H7 (cell line): ENCODE measurements around the gene UROS. TPM values are rescaled to one million over a fixed set of nuclear protein-coding genes. Genes with fewer than 3 reads are reported as not detected.

ENCODE experiments used
- DNase-seq: peaks from one replicate; pipeline ENCODE4 v3.0.0; 2012
- H3K27me3 ChIP-seq: 2 replicates; pipeline ENCODE4 v1.6.0; 2011; ENCODE audit warnings: mild to moderate bottlenecking, low read length; ENCODE audit not compliant: control insufficient read depth, insufficient read depth
- H3K36me3 ChIP-seq: replicated peaks from 2 replicates; pipeline ENCODE4 v1.5.1; 2011; ENCODE audit warnings: low read length; ENCODE audit not compliant: control insufficient read depth, insufficient read depth
- H3K4me3 ChIP-seq: 2 replicates; pipeline ENCODE4 v1.5.1; 2011; ENCODE audit warnings: low read depth, mild to moderate bottlenecking, control low read depth, low read length, moderate library complexity; ENCODE audit not compliant: insufficient read depth
- total RNA-seq: library from RNA; depleted of rRNA; stranded (reverse); fragments of >200 nt; shearing (Covaris generic); gene quantifications from 2 replicates; pipeline ENCODE4 v1.2.3, GENCODE V29; 2014

UROS gene
- total RNA-seq, 1 experiment from 2014 or later: 45.3 TPM

- Histone ChIP-seq H3K4me3 (no peak overlapping the region), H3K36me3 (peaks cover 6% of the 10 kb centered on the region), H3K27me3 (no peaks in the 10 kb centered on the region)
- DNase-seq: no peak
Observed at GRCh38 chr10:125845617-125846016, 22.6 kb upstream of the UROS start.

DNA sequence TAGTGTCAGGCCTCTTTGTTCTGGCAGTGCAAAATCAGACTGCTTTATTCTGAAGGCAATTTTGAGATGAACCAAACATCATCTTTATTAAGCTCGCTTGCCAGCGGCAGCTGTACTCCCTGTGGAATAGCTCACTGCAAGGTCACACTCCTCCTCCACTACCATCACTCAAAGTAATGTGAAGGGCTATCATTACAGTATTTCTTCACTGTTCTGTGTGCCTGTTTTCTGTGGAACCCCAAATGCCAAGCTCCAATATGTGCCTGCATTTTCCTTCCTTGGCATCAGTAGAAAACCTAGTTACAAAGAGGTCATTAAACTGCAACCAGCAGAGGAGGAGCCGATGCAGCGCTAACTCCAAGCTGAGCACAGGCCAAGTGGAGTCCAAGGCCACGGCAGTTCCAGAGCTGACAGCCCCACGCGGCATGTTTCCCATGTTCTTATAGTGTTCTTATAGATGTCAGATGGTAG is 21.7 kb upstream of the UROS start:
- Histone ChIP-seq H3K4me3 (no peak overlapping the region), H3K36me3 (peaks cover 12% of the 10 kb centered on the region), H3K27me3 (no peaks in the 10 kb centered on the region)
- DNase-seq: no peak

DNA sequence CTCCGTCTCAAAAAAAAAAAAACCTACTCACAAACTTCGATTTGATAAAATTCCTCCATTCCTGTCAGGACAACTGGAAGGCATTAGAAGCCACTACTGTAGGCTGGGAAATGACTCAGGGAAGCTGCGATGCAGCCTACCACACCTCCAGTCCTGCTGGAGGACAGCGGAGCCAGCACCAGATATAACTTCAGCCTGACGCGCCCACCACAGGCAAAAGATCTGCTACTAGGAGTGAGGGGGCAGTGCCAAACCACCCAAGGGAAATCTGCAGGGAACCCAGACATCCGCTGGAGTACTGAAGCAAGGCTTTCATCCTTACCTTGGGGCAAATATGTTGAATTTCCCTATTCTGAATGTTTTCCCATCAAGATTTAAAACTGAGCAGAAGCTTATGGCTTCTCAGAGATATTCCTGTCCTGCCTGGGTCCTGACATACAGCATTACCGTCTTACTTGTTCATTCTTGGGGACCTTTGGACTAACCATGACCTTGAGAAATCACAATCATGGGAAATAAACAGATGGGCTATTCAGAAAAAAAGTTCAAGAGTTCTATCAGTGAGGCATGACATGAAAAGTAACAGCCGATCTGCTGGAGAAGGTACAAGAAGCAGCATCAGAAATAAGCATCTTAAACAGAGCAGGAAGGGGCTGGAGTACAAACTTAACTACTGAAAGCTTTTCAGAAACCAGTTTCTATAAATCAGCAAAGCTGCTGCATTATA is 20.7 kb upstream of the UROS start:
- no peak for DNase-seq
- Histone ChIP-seq H3K36me3 (peaks cover 15% of the 10 kb centered on the region), H3K27me3 (no peaks in the 10 kb centered on the region), H3K4me3 (no peak overlapping the region)

DNA sequence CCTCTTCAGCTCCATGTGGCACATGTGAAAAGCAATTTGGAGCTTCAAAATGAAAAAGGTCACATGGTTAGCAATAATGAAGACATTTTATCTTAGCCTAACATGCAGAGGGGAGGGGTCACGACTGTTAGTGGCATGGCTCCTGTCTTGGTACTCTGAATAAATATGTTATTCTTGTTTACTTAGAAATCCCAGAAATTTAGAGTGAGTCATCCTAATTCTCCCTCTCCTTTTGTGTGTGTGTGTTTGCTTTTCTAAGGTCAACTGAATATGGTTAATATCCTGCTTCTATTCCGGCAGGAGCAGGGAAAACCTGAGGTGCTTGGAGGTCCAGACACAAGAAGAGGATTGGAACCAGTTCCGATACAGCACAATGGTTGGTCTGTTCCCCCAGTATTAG is 17.9 kb upstream of the UROS start:
- DNase-seq: no peak
- no peaks in the 10 kb centered on the region for H3K27me3 ChIP-seq
- H3K36me3 ChIP-seq: peaks cover 23% of the 10 kb centered on the region
- no peak overlapping the region for H3K4me3 ChIP-seq

DNA sequence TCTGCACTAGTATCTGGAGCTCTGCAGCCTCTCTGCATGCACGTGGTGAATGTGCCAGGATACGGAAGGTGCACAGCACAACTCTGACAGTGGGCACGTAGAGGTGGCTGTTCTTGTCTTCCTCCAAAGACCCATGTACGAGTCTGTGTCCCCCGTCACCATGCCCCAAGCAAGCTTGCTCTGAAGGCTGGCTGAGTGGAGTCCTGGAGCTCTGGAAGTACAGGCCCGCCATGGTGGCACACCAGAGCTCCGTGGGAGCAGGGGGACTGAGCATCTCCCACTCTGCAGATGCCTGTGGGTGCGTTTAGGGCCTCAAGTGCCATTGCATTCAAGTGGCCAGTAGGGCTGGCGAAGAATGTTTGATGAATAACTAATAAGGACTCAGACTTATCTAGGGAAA is 17.3 kb upstream of the UROS start:
- H3K36me3 ChIP-seq: peaks cover 23% of the 10 kb centered on the region
- no peak for DNase-seq
- H3K27me3 ChIP-seq: no peaks in the 10 kb centered on the region
- H3K4me3 ChIP-seq: no peak overlapping the region

- Histone ChIP-seq H3K36me3 (peaks cover 26% of the 10 kb centered on the region), H3K4me3 (no peak overlapping the region), H3K27me3 (no peaks in the 10 kb centered on the region)
- DNase-seq: no peak
Observed at GRCh38 chr10:125838802-125839575, 15.9 kb upstream of the UROS start.

DNA sequence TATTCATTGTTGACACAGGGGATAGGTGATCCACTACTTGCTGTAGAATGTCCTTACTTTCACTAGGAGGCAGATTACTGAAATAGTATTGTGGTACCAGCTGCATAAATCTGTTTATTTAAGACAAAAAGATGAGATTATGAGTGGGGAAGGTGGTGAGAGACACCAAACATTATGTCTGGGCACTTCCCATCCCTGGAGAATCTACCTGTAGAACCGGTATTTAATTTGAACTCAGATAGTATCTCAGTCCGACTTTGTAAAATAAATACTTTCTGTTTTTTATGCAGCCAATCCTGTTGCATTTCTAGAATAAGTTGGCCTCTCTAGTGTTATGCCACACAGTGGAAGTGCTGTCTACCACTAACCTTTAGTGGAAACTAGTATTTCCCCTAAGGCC is 13.7 kb upstream of the UROS start:
- Histone ChIP-seq H3K36me3 (peaks cover 38% of the 10 kb centered on the region), H3K4me3 (no peak overlapping the region), H3K27me3 (no peaks in the 10 kb centered on the region)
- DNase-seq: no peak

GRCh38 chr10:125828311-125828710 is 5.3 kb upstream of the UROS start:
- Histone ChIP-seq H3K4me3 (no peak overlapping the region), H3K36me3 (peaks cover 38% of the 10 kb centered on the region), H3K27me3 (no peaks in the 10 kb centered on the region)
- no peak for DNase-seq

GRCh38 chr10:125827133-125827532 is 4.1 kb upstream of the UROS start:
- Histone ChIP-seq H3K36me3 (peaks cover 32% of the 10 kb centered on the region), H3K27me3 (no peaks in the 10 kb centered on the region), H3K4me3 (no peak overlapping the region)
- no peak for DNase-seq

DNA sequence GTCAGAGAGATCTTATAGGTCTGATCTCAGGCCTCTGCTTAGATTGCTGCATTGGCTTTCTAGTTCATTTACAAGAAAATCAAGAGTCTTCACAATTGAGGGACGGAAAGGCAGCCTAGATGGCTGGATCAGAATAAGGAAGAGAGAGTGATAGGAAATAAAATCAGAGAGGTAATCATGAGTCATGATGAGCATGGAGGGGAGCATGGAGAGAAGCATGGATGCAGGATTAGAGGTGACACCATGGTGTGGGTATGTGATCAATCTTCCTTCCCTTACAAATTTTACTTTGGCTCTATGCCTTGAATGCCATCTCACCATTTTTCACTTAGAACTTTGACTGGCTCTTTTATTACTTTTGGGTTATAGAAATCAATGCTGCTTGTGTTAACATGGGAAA is 1.7 kb upstream of the UROS start:
- H3K27me3 ChIP-seq: no peaks in the 10 kb centered on the region
- no peak for DNase-seq

GRCh38 chr10:125823663-125824251 is 699 bp upstream of the UROS start:
- peak; percentile 40 for DNase-seq
- Histone ChIP-seq H3K27me3 (no peaks in the 10 kb centered on the region), H3K4me3 (peak overlapping the region; percentile 95), H3K36me3 (peaks cover 14% of the 10 kb centered on the region)

More for the DNA sequence above, 1.7 kb upstream of the UROS start:
- H3K36me3 ChIP-seq: peaks cover 19% of the 10 kb centered on the region
- H3K4me3 ChIP-seq: no peak overlapping the region

- Histone ChIP-seq H3K36me3 (no peaks in the 10 kb centered on the region; the same call in 1 of the 2 replicates), H3K4me3 (no peak overlapping the region), H3K27me3 (no peaks in the 10 kb centered on the region)
- no peak for DNase-seq
Observed at GRCh38 chr10:125820701-125821100, 2.4 kb downstream of the UROS start.

DNA sequence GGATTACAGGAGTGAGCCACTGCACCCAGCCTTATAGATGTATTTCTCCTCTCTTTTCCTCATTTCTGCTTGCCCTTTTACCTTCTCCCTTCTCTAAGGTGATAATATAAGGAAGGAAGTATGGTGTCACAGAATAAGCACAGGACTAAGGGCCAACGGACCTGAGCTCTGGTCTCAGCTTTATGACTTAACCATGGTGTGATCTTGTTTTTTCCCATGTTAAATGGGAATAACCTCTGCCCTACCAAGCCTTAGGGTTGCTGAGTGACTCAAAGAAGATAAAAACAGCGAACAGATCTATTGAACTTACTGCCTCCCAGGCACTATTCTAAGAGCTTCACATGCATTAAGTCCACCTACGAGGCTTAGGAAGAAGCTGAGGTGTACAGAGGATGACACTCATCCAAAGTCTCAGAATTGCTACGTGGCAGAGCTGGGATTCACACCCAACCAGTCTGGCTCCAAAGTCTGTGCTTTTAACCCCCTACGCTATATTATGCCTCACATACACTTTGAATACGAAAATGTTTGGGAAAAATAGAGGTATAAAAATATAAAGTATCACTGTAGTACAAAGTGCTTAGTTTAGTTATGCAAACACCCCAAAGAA is 5.6 kb downstream of the UROS start:
- no peak for DNase-seq
- no peaks in the 10 kb centered on the region for H3K27me3 ChIP-seq
- no peak overlapping the region for H3K4me3 ChIP-seq
- H3K36me3 ChIP-seq: peaks cover 3% of the 10 kb centered on the region

- no peak overlapping the region for H3K4me3 ChIP-seq
- DNase-seq: no peak
- peaks cover 3% of the 10 kb centered on the region for H3K36me3 ChIP-seq
- no peaks in the 10 kb centered on the region for H3K27me3 ChIP-seq
Observed at GRCh38 chr10:125816548-125816947, 6.5 kb downstream of the UROS start.
